Right ventricle myocardium inferior (tissue), 1 donor: ENCODE data around the gene RAB11FIP3. TPM values are rescaled to one million over a fixed set of nuclear protein-coding genes. Genes with fewer than 3 reads are reported as not detected.
"Not testable (repeated sequence)": the region's sequence is repeated elsewhere in the genome, so short reads cannot be mapped to it uniquely, and the experiment has no call there.

Source experiments
- ATAC-seq: fragments of 200-7000 bp; cut with Tn5 transposase; one replicate; pipeline ENCODE4 v1.9.1; 2020; ENCODE audit warnings: mild to moderate bottlenecking, moderate library complexity
- DNase-seq: peaks from one replicate; pipeline ENCODE4 v3.0.0; 2021; ENCODE audit errors: missing footprints
- intact Hi-C: fragments of 100-400 bp; cut with DNase I; formaldehyde crosslinking; loops from one replicate; pipeline ENCODE4 v1.11.0; 2022
- total RNA-seq: library from RNA; stranded (reverse); fragmentation: NEBNext Ultra II Directional; extraction: Animal tissue kit (Norgen Biotek cat#: 25700); gene quantifications from one replicate; pipeline ENCODE4 v1.2.1, GENCODE V29; 2021
- donor health status: DM: no; HTN: yes; CAD: no; lungs with severe emphysema.

Gene RAB11FIP3
- total RNA-seq, 1 donor from 2014 or later: 23.3 TPM

DNA sequence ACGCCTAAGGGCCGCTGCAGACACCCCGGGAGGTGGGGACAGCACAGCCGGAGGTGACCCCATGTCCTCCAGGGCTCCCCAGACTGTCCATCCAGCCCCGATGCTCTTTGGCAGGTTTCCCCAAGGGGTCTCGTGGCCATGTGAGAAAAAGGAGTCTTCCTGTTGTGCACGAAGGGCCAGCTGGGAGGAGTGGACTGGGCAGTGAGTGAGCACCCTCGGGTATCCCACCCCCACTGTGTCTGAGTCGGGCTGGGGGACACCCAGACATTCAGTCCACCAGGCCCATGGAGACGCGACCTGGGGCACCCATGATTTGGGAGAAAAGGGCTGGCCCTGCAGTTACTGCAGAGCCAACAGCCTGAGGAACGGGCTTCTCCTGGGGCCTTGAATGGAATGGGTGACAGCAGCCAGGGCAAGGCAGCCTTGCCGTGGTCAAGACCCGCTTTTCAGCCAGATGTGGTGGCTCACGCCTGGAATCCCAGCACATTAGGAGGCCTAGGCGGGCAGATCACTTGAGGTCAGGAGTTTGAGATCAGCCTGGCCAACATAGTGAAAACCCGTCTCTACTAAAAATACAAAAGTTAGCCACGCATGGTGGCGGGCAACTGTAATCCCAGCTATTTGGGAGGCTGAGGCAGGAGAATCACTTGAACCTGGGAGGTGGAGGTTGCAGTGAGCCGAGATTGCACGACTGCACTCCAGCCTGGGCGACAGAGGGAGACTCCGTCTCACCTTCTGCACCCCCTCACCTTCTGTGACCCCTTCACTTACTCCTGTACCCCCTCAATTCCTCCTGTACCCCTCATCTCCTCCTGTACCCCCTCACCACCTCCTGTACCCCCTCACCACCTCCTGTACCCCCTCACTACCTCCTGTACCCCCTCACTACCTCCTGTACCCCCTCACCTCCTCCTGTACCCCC is 78.0 kb downstream of the RAB11FIP3 start:
- DNase-seq (no peak), ATAC-seq (no peak)
- intact Hi-C loops: no loop called here

DNA sequence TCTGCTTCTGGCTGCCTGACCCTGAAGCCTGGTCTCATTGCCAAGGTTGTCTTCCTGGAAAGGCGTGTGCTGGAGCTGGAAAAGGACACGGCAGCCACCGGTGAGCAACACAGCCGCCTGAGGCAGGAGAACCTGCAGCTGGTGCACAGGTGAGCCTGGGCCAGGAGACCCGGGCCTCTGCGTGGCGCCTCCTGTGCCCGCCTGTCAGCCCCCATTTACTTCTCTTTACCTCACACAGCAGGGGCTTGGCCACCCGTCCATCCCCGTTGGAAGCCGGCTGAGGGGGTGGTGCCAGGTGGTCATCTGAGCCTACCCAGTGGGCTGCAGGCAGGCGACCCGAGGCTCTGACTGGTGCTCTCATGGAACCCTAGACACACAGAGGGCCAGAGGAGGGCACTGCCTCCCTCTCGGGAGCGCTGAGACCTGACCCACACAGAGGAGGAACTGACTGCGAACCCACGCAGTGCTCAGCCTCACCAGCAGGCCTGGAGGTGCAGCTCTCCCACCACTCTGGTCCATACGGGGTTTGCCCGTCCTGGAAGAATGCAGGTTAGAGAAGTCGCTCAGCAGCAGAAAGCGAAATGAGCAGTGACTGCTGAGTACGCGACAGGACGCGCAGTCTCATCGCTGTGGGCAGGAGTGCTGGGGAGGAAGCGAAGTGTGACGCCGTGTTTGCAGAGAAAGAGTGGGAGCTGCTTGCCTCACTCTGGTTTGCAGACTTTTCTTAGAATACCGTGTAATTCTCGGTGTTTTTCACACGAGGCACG is 80.2 kb downstream of the RAB11FIP3 start:
- DNase-seq (no peak), ATAC-seq (no peak)
- intact Hi-C loops: no loop called here

DNA sequence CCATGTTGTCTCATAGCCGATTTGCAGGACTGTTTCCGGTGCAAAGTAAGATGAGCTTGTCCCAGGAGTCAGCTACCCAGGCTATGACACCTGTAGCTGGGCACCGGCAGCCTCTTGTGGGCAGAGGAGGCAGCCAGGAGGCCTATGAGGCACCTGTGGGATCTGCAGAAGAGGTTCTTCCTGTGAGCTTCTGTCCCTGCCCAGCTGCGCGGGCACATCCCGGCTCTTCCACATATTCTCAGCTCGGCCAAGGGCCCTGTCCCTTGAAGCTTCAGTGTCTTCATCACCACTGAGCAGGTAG is 80.7 kb downstream of the RAB11FIP3 start:
- no peak for ATAC-seq

DNA sequence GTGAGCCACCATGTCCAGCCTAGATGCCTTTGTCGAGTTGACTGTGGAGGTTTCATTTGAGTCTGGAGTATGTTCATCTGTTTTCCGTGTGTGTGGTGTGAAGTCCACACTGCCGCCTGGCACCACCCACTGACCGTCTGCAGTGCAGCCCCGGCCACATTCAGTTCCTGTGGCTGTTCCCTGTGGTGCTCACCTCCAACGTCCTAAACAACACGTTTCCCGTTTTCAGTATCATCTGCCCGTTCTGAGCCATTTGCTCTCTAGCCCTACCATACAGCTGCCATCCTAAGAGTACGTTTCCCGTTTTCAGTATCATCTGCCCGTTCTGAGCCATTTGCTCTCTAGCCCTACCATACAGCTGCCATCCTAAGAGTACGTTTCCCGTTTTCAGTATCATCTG is 82.1 kb downstream of the RAB11FIP3 start:
- intact Hi-C loops, ATAC-seq, DNase-seq: not testable (repeated sequence)

More for the DNA sequence above, 80.7 kb downstream of the RAB11FIP3 start:
- no peak for DNase-seq
- intact Hi-C loops: no loop called here

DNA sequence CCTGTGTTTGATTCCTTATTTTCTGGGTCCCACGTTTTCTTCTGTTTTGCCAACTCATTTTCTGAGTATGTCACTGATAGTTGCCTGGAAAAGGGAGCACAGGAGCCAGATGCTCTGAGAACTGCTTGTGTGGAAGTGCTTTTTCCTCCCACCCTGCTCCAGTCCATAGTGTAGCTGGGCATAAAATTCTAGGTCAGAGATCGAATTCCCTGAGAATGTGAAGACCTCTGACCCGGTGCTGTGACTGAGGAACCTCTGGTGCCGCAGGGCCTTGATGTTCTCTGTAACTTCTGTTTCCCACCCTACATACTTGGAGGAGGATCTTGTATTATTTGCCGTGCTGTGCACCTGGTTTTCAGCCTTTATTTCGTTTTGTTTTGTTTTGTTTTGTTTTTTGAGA is 82.5 kb downstream of the RAB11FIP3 start:
- intact Hi-C loops: no loop called here
- ATAC-seq: no peak
- DNase-seq: no peak

DNA sequence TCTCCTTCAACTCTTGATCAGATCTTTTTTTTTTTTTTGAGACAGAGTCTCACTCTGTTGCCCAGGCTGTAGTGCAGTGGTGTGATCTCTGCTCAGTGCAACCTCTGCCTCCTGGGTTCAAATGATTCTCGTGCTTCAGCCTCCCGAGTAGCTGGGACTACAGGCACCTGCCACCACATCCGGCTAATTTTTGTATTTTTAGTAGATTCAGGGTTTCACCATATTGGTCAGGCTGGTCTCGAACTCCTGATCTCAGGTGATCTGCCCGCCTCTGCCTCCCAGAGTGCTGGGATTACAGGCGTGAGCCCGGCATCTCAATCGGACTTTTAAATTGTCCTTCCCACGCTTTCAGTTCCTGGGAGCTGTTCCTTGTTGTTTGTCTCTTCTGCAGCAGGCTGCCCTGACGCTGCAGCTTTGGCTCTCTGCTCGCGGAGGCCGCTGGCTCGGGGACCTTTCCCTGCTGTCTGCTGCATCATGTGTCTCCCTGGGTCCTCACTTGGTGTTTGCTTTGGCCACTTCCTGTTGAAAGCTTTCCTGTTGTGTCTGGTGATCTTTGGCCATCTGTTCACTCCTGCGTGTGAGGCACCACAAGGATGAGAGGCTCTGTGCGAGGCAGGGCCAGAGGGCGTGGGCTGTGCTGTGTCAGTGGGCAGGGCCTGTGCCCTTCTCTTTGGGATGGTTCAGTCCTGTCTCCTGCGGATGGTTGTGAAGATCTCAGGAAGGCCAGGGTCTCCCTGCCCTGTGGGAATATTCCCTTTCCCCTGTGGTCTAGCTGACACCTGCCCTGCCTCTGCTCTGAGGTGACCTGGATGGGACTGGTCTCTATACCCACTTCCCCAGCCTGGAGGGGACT is 83.7 kb downstream of the RAB11FIP3 start:
- ATAC-seq: no peak
- DNase-seq: no peak
- intact Hi-C loops: no loop called here

DNA sequence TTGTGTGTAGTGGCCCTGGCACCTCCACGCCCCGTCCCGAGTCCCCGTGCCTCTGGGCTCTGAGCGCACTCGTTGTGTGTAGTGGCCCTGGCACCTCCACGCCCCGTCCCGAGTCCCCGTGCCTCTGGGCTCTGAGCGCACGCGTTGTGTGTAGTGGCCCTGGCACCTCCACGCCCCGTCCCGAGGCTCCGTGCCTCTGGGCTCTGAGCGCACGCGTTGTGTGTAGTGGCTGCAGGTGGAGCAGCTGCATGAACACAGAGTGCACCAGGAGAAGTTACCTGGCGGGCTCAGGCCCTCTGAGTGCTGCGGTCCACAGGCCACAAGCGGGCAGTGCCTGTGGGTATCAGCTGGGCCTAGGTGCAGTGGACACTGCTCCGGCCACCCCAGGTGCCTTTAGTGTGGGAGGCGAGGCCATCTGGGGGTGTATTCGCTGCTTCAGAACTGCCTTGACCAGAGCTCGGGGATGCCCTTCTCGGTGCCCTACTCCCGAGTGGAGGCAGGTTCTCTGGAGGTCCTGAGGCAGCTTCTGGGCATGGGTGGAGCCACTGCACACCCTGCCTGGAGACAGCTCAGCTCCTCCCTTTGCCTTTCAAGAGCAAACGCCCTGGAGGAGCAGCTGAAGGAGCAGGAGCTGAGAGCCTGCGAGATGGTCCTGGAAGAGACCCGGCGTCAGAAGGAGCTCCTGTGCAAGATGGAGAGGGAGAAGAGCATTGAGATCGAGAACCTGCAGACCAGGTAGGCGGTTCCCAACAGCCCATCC is 84.8 kb downstream of the RAB11FIP3 start:
- ATAC-seq (no peak), DNase-seq (no peak)
- intact Hi-C loops: no loop called here

DNA sequence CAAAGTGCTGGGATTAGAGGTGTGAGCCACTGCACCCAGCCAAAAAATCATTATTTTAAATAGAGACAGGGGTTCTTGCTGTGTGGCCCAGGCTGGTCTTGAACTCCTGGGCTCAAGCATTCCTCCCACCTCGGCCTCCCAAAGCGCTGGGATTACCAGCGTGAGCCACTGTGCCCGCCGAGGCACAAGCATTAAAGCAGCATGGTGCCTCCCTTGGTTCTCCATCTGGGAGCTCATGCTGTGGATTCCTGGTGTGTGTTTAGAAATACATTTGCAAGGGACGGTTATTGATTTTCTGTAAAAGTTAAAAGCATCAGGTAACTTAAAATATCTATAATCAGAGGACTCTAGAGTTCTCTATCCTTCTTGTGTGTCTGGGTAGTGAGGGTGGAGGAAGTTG is 87.4 kb downstream of the RAB11FIP3 start:
- ATAC-seq: no peak
- intact Hi-C loops: no loop called here

DNA sequence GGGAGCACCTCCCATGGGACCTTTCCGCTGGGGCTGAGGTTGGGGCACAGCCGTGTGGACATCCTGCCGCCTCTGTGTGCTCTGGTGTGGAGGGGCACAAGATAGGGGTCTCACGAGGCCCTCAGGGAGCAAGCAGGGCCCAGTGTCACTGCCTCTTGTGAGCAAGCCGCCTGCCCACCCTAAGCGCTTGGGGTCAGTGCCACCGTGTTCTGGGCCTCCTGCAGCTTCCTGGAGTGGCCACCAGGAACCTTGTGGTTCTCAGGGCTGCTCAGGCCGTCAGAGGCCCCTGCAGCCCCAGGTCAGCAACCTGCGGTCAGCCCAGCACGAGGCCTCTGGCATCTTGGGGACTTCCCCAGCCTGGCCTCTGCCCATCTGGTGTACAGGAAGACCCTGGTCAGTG is 88.5 kb downstream of the RAB11FIP3 start:
- no peak for DNase-seq
- intact Hi-C loops: no loop called here
- ATAC-seq: no peak

More for the DNA sequence above, 87.4 kb downstream of the RAB11FIP3 start:
- DNase-seq: no peak

DNA sequence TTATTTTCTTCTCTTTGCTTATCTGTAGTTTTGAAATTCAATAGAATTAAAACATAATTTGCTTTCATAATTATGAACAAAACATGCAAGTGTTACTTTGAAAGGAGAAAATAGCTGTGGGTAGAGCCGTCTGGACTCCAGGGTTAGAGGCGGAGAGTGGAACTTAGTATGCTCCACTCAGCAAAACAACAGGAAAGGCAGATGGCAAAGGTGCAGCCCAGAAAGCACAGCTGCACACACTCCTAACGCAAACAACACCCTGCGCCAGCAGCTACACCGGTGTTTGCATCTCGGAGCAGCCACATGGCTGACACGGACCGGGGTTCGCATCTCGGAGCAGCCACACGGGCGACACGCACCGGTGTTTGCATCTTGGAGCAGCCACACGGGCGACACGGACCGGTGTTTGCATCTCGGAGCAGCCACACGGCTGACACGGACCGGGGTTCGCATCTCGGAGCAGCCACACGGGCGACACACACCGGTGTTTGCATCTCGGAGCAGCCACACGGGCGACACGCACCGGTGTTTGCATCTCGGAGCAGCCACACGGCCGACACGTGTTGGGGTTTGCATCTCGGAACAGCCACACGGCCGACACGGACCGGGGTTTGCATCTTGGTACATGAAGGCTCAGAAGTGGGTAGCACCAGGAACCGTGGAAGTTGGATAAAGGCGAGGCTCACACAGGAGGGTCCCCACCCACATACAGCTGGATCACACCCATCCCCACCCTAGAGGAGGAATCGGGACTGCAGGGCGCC is 89.9 kb downstream of the RAB11FIP3 start:
- intact Hi-C loops: no loop called here
- no peak for ATAC-seq
- DNase-seq: no peak

DNA sequence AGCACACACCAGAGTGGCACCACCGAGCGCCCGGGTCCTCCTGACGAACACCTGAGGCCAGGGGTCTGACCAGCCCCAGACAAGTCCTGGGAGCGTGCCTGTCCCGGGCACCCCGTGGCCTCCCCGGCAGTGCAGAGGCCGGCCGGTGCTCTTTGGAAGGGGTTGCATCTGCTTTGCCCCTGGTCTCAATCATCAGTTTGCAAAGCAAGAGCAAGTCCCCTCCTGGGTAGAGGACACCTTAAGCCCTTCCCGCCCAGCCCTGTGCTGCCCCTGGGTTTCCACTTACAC is 90.4 kb downstream of the RAB11FIP3 start:
- ATAC-seq: no peak

DNA sequence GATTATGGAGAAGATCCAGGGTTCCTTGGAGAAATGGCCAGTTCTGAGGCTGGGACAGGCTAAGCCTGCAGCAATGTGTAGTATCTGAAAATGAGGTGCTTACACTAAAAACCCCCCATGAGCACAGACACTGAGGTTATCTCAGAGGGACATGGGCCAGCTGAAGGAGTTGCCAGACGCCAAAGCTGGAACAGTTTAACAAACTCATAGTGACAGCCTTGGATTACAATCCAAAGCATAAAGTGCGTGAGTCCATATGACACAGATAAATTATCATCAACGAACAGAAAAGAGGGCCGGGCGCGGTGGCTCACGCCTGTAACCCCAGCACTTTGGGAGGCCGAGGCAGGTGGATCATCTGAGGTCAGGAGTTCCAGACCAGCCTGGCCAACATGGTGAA is 90.9 kb downstream of the RAB11FIP3 start:
- DNase-seq (no peak), ATAC-seq (no peak)
- intact Hi-C loops: no loop called here

More for the DNA sequence above, 90.4 kb downstream of the RAB11FIP3 start:
- intact Hi-C loops: no loop called here
- DNase-seq: no peak

DNA sequence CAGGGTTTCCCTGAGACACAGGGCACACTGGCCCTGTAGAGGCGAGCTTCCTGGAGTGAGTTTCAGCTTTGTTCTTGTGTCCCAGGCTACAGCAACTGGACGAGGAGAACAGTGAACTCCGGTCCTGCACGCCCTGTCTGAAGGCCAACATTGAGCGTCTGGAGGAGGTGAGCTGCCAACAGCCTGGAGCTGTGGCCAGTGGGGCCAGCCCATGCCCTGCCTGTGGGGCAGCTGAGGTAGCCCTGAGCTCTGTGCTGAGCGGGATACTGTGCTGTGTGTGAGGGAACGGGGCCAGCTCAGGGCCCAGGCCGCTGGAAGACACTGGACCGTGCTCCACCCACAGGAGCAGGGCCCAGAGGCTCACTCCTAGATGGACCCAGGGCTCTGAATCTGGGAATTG is 93.4 kb downstream of the RAB11FIP3 start:
- DNase-seq (no peak), ATAC-seq (no peak)
- intact Hi-C loops: no loop called here

DNA sequence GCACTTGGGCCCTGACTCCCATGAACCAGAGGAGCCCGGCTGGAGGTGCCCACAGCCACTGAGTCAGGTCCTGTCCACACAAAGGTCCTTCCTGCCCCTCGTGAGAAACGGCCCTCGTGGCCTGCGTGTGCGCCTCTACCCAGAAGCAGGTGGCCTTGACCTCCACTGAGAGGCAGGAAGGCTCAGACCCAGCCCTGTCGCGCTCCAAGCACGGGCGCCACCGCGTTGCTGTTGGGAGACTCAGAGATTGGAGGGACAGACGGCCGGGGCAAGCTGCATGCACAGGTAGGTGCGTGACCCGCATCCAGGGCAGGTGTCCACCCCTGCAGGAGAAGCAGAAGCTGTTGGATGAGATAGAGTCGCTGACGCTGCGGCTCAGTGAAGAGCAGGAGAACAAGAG is 94.0 kb downstream of the RAB11FIP3 start:
- DNase-seq (no peak), ATAC-seq (no peak)
- intact Hi-C loops: no loop called here

DNA sequence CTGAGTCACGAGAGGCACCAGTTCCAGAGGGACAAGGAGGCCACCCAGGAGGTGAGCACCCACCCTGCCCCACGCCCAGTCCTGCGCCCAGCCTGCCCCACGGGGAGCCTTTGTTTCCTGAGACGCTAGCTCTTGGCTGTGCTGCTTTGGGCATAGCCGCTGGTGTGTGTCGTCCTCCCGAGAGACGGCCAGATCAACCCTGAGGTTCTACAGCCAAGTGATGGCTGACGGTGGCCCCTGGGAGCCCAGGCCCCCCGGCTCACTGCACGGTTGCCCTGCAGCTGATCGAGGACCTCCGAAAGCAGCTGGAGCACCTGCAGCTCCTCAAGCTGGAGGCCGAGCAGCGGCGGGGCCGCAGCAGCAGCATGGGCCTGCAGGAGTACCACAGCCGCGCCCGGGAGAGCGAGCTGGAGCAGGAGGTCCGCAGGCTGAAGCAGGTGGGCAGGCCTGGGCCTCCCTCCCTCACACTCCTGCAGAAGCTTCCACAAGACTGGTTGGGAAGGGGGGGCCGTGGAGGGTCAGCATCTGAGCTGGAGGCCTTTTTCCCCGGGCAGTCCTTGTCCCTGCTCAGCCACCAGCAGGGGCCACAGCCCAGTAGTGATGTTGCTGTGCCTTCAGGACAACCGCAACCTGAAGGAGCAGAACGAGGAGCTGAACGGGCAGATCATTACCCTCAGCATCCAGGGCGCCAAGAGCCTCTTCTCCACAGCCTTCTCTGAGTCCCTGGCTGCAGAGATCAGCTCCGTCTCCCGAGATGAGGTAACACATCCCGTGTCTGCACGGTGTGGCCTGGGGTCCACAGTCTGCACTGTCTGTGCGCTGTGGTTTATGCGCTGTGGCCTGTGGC is 94.6 kb downstream of the RAB11FIP3 start:
- intact Hi-C loops: no loop called here
- ATAC-seq: no peak
- no peak for DNase-seq

DNA sequence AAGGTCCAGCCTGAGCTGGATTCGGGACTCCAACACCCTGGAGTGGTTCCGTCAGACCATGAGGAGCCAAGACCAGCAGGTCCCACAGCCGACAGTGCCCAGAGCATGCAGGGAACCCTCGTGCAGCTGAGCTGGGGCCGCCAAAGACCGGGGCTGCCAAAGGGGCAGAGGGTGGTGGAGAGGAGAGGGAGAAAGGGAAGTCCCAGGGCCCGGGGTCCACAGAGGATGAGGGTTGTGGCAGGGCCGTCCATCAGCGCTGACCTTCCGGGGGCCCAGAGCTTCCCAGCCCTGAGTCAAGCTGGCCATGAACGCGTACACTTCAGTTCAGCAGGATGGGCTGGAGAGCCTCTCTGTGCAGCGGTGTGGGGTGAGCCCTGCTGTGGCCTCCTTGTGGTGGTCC is 95.4 kb downstream of the RAB11FIP3 start:
- intact Hi-C loops: no loop called here
- DNase-seq (no peak), ATAC-seq (no peak)
